Fibroblast of villous mesenchyme (primary cell): ENCODE data around the gene ZSWIM6. TPM values are rescaled to one million over a fixed set of nuclear protein-coding genes. Genes with fewer than 3 reads are reported as not detected.

Source experiments
- DNase-seq: peaks from one replicate; pipeline ENCODE4 v3.0.0-alpha.2; 2010; ENCODE audit warnings: low read depth
- H3K4me3 ChIP-seq: 2 replicates; pipeline ENCODE4 v1.5.1; 2011; ENCODE audit warnings: low read depth, mild to moderate bottlenecking, low read length
- total RNA-seq: library from RNA; depleted of rRNA; stranded (reverse); fragments of >200 nt; gene quantifications from 2 replicates; pipeline ENCODE4 v1.2.3, GENCODE V29; 2012
- TF ChIP-seq, protein P1 (sequence below): IDR thresholded peaks from 2 replicates; pipeline ENCODE4 v1.5.1; 2012; ENCODE audit warnings: low read depth, mild to moderate bottlenecking, low read length; ENCODE audit not compliant: insufficient read depth

ZSWIM6 gene
- 9.0 and 16.4 TPM in 2 replicates for total RNA-seq

DNA sequence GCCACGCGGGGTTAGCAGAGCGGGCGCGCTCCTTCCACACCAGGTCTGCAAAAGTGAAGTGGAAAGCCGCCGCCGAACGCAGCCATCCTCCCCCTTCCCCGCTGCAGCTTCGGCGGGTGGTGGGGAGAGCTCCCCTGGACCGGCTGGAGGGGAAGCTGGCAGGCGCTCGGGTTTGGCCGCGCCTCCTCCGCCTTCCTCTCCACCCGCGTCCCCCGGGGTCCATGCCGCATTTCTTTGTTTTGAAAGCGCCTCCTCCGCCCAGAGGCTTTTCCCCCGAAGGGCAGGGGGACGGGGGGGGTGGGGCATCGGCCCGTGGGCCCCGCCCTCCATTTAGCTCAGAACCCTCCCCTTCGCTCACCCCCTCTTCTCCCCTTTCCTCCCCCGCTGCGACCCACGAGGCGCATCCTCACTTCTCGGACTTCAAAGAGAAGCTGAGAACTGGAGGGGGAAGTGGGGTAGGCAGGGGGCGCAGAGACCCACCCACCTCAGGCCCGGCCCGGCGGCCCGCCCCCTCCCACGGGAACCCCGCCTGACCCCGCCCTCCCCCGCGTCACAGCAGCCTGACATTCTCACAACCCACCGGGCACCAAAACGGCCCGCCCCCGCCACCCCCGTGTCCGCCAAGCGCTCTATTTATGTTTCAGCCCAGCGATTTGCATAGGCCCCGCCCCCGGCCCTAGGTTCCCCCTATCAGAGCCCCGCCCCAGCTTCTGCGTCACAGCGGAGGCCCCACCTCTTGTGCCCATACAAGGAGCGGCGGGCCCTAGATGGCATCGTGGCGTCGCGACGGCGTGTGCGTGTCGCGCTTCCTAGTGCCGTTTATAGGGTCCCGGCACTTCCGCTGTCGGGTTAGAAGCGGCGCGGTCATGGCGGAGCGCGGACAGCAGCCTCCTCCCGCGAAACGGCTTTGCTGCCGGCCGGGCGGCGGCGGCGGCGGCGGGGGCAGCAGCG is at the start of gene ZSWIM6:
ZSWIM6 (plus strand) TSS at position 852 of the 951 bp plus-strand sequence; CDS start at position 867, 15 bp downstream.
- peak; percentile 100 for DNase-seq
- TF ChIP-seq, protein P1, sequence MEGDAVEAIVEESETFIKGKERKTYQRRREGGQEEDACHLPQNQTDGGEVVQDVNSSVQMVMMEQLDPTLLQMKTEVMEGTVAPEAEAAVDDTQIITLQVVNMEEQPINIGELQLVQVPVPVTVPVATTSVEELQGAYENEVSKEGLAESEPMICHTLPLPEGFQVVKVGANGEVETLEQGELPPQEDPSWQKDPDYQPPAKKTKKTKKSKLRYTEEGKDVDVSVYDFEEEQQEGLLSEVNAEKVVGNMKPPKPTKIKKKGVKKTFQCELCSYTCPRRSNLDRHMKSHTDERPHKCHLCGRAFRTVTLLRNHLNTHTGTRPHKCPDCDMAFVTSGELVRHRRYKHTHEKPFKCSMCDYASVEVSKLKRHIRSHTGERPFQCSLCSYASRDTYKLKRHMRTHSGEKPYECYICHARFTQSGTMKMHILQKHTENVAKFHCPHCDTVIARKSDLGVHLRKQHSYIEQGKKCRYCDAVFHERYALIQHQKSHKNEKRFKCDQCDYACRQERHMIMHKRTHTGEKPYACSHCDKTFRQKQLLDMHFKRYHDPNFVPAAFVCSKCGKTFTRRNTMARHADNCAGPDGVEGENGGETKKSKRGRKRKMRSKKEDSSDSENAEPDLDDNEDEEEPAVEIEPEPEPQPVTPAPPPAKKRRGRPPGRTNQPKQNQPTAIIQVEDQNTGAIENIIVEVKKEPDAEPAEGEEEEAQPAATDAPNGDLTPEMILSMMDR = no peak
- H3K4me3 ChIP-seq = peak within 1 kb of the TSS; percentile 91

DNA sequence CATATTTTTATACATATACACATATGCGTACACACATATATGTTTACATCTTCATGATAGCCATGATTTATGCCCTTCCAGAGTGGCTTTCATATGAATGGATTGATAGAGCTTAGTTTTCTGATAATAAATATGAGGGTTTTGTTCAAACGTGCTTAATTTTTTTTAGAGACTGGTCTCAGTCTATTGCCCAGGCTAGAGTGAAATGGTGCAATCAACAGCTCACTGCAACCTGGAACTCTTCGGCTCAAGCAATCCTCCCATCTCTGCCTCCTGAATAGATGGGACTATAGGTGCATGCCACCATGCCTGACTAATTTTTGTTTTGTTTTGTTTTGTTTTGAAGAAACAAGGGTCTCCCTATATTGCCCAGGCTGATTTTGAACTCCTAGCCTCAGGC is 48.6 kb upstream of the ZSWIM6 start:
- TF ChIP-seq, protein P1 = no peak
- no peak overlapping the region for H3K4me3 ChIP-seq
- no peak for DNase-seq

DNA sequence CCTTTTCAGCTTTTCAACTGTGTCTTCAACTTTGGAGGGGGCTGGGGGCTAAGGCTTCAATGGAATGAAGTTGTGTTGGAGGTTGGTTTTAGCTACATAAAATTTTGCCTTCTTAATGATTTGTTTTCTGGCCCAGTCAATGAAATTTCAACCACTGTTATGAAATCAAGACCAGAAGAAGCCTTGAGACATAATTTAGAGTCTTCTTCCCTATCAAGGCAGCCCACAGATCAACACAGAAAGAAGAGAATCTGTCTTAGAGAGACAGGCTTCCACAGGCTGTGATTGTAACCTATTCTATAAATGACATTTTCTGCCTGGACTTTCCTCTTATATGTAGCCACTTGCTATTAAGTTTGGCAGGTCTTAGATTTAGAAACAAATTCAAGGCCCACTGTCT is 46.5 kb upstream of the ZSWIM6 start:
- DNase-seq = no peak
- TF ChIP-seq, protein P1 = no peak
- no peak overlapping the region for H3K4me3 ChIP-seq

DNA sequence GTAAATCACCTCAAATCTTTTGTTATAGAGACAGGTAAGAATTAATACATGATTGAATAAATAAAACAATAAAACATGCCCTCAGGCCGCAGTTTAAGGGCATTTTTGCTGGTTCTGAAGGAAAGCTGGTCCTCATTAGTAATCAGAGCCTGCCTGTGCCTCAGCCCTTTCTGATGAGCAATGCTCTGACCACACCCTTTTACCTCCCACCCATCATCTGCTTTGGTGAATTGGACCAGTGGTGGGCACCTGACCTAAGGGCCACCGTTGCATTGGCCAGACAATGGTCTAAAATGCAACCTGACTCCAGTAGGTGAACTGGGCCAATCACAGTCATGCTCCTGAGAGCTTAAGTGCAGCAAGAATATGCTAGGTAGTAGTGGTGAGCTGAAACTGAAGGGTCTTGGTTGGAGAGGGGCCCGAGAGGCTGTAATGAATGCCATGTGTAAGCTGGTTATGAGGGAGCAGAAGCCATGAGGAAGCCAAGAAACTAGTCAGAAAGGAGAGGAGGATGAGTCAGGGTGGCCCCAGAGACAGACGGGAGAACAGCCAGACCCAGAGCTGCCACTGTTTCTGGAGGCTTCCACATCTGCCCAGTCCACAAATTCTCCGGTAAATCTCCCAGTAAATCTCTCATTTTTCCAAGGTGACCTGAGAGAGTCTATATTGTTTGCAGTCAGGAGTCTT is 45.5 kb upstream of the ZSWIM6 start:
- DNase-seq = no peak
- H3K4me3 ChIP-seq = no peak overlapping the region
- TF ChIP-seq, protein P1 = no peak

DNA sequence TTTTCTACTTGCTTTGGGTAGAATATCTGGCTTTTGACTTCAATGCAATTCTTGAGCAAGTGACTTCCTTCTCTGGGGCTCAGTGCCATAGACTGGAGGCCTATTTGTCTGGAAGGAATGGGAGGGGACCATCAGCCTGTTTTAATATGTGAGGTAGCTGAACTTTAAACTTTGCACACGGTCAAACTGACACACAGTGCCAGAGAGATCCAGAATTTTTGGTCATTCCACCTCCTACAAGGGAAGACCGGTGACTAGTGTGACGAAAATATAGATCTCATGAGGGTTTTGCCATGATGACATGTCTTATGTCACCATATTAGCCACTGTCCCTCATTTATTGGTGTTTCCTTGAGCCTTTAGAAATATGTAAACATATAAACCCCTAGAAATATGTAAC is 44.6 kb upstream of the ZSWIM6 start:
- TF ChIP-seq, protein P1 = no peak
- no peak overlapping the region for H3K4me3 ChIP-seq
- no peak for DNase-seq

DNA sequence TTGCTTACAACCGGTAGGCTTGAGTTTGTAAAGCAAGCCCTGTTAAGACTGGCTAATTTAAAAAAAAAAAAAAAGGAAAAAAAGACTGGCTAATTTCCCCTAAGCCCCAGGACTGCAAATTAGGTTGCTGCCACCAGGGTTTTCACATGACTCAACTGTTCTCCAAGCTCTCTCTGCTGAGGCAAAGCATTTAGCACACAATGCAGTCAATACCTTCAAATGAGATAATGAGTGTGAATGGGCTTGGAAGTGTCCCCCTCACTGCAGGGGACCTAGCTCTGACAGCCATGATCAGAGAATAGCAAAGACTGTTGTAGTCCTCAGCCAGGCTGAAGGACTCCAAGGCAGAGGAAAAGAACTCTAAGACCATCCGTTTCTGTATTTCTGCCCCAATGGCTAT is 42.8 kb upstream of the ZSWIM6 start:
- TF ChIP-seq, protein P1 = peak; percentile 20
- DNase-seq = no peak
- H3K4me3 ChIP-seq = no peak overlapping the region
